ENCODE measurements around the gene SCCPDH.

Gene SCCPDH

GRCh38 chr1:246786606-246787238 lies 62.5 kb downstream of the SCCPDH start:
- no peak for DNase-seq

- no peak for DNase-seq
Measured at GRCh38 chr1:246787781-246788513, 63.7 kb downstream of the SCCPDH start.

- no peak for DNase-seq
Measured at GRCh38 chr1:246788895-246789338, 64.7 kb downstream of the SCCPDH start.

GRCh38 chr1:246789454-246790339 lies 65.5 kb downstream of the SCCPDH start:
- no peak for DNase-seq

GRCh38 chr1:246790364-246790763 lies 66.2 kb downstream of the SCCPDH start:
- no peak for DNase-seq

- DNase-seq: no peak
Measured at GRCh38 chr1:246790833-246791232, 66.6 kb downstream of the SCCPDH start.

GRCh38 chr1:246791303-246791918 lies 67.2 kb downstream of the SCCPDH start:
- no peak for DNase-seq

GRCh38 chr1:246792603-246793002 lies 68.4 kb downstream of the SCCPDH start:
- no peak for DNase-seq

GRCh38 chr1:246793356-246793896 lies 69.2 kb downstream of the SCCPDH start:
- DNase-seq: no peak

- no peak for DNase-seq
Measured at GRCh38 chr1:246794048-246794827, 70.0 kb downstream of the SCCPDH start.

GRCh38 chr1:246794828-246795671 lies 70.8 kb downstream of the SCCPDH start:
- peak; percentile 12 to 21 for DNase-seq

- no peak for DNase-seq
Measured at GRCh38 chr1:246795906-246796694, 71.9 kb downstream of the SCCPDH start.

- no peak for DNase-seq
Measured at GRCh38 chr1:246797157-246797556, 72.9 kb downstream of the SCCPDH start.

GRCh38 chr1:246797597-246797996 lies 73.4 kb downstream of the SCCPDH start:
- DNase-seq: no peak

- DNase-seq: no peak
Measured at GRCh38 chr1:246798107-246798506, 73.9 kb downstream of the SCCPDH start.

GRCh38 chr1:246798606-246799496 lies 74.6 kb downstream of the SCCPDH start:
- no peak for DNase-seq

GRCh38 chr1:246800356-246800755 lies 76.1 kb downstream of the SCCPDH start:
- DNase-seq: no peak

- no peak for DNase-seq
Measured at GRCh38 chr1:246800756-246801155, 76.5 kb downstream of the SCCPDH start.
